K562 (cell line): ENCODE measurements around the gene STRN3. TPM values are rescaled to one million over a fixed set of nuclear protein-coding genes. Genes with fewer than 3 reads are reported as not detected.
A peak's percentile ranks its signal among the peaks of the same experiment; 100 is the strongest.

Experiments
- BCOR ChIP-seq: fragments of 450-650 bp; IDR thresholded peaks from 2 replicates; pipeline ENCODE4 v1.6.1; 2016
- BRF1 ChIP-seq: IDR thresholded peaks from 3 replicates; pipeline ENCODE4 v1.6.1; 2011; ENCODE audit warnings: borderline replicate concordance, mild to moderate bottlenecking; ENCODE audit not compliant: insufficient read length; ENCODE audit errors: extremely low read depth
- CAMTA2 ChIP-seq: fragments of 250-450 bp; sonication (Bioruptor Pico); conservative IDR thresholded peaks from 2 replicates; pipeline ENCODE4 v1.5.1; 2022
- CBX5 ChIP-seq: IDR thresholded peaks from 2 replicates; pipeline ENCODE4 v1.6.1; 2014; ENCODE audit warnings: low read depth, borderline replicate concordance
- CEBPG ChIP-seq, 3 experiments: fragments of 200-800 bp in 1 of 3; sonication (Bioruptor generic) in 1 of 3; sonication (generic) in 1 of 3; formaldehyde crosslinking in 1 of 3; IDR thresholded peaks in 2 of 3; conservative IDR thresholded peaks in 1 of 3; 2 replicates each; pipeline versions ENCODE4 v1.6.1 to v1.8.0; 2016 to 2022; ENCODE audit warnings: missing compliant biosample characterization in 2 of 3, missing genetic modification characterization in 2 of 3, mild to moderate bottlenecking in 1 of 3, missing genetic modification reagents in 1 of 3
- CREM ChIP-seq: IDR thresholded peaks from 2 replicates; pipeline ENCODE4 v1.6.1; 2014; ENCODE audit warnings: antibody characterized with exemption, low read depth
- HEY1 ChIP-seq: fragments of 250-450 bp; sonication (Bioruptor Pico); IDR thresholded peaks from 2 replicates; pipeline ENCODE4 v1.5.0; 2020; ENCODE audit warnings: mild to moderate bottlenecking, moderate library complexity, borderline replicate concordance
- HIVEP1 ChIP-seq: fragments of 250-450 bp; sonication (Bioruptor Pico); IDR thresholded peaks from 2 replicates; pipeline ENCODE4 v1.4.0; 2020; ENCODE audit warnings: mild to moderate bottlenecking
- PTBP1 ChIP-seq: fragments of 200-400 bp; formaldehyde crosslinking; IDR thresholded peaks from 2 replicates; pipeline ENCODE4 v1.6.1; 2017; ENCODE audit warnings: low read depth, low read length
- PURB ChIP-seq: sonication (generic); formaldehyde crosslinking; IDR thresholded peaks from 2 replicates; pipeline ENCODE4 v1.9.0; 2021; ENCODE audit warnings: low read depth, mild to moderate bottlenecking, missing genetic modification reagents
- RBM14 ChIP-seq: fragments of 200-400 bp; formaldehyde crosslinking; IDR thresholded peaks from 2 replicates; pipeline ENCODE4 v1.6.1; 2018; ENCODE audit warnings: low read depth, mild to moderate bottlenecking, low read length, moderate library complexity, borderline replicate concordance; ENCODE audit not compliant: insufficient read depth
- TRIM28 ChIP-seq: fragments of 450-650 bp; IDR thresholded peaks from 2 replicates; pipeline ENCODE4 v1.6.1; 2017
- ZFP36 ChIP-seq: fragments of 150-350 bp; IDR thresholded peaks from 2 replicates; pipeline ENCODE4 v1.6.1; 2018; ENCODE audit warnings: low read length, low read depth; ENCODE audit not compliant: partially characterized antibody
- ZKSCAN8 ChIP-seq: fragments of 200-800 bp; sonication (Bioruptor generic); IDR thresholded peaks from 2 replicates; pipeline ENCODE4 v1.6.1; 2016; ENCODE audit warnings: missing genetic modification characterization, missing compliant biosample characterization
- ZNF212 ChIP-seq: fragments of 450-650 bp; formaldehyde crosslinking; IDR thresholded peaks from 2 replicates; pipeline ENCODE4 v1.4.0; 2020; ENCODE audit warnings: mild to moderate bottlenecking
- ZNF57 ChIP-seq: fragments of 450-650 bp; formaldehyde crosslinking; IDR thresholded peaks from 2 replicates; pipeline ENCODE4 v1.4.0; 2020; ENCODE audit warnings: mild to moderate bottlenecking, moderate library complexity
- polyA plus RNA-seq, 8 experiments: library from polyadenylated mRNA; depleted of rRNA in 4 of 8; stranded (reverse) in 5 of 8; unstranded in 3 of 8; fragments of >200 nt; fragmentation: Nextera tagmentation in 2 of 8; fragmentation: Illumina TruSeq in 1 of 8; extraction: Ambion mirVana in 2 of 8; extraction: Trizol in 1 of 8; gene quantifications; 2 replicates each; pipeline versions ENCODE4 v1.2.1 to v1.2.3, GENCODE V29; 2011 to 2014; ENCODE audit warnings: inconsistent platforms in 1 of 8, missing spikeins in 1 of 8
- total RNA-seq, 7 experiments: library from RNA; depleted of rRNA in 6 of 7; stranded (reverse); fragments of >200 nt in 6 of 7; fragmentation: Illumina TruSeq in 2 of 7; extraction: Trizol in 2 of 7; gene quantifications; 2 replicates each; pipeline versions ENCODE4 v1.2.1 to v1.2.3, GENCODE V29; 2011 to 2021; ENCODE audit warnings: low replicate concordance in 1 of 7
- TF ChIP-seq, protein P1 (sequence below), 2 experiments: IDR thresholded peaks in 1 of 2; conservative IDR thresholded peaks in 1 of 2; 2 replicates each; pipeline ENCODE4 v1.6.1; 2016; ENCODE audit warnings: low read depth in 2 of 2, mild to moderate bottlenecking in 1 of 2, missing compliant biosample characterization in 1 of 2, missing genetic modification characterization in 1 of 2, moderate library complexity in 1 of 2
- TF ChIP-seq, protein P2 (sequence below): IDR thresholded peaks from 2 replicates; pipeline ENCODE4 v1.6.1; 2011; ENCODE audit warnings: borderline replicate concordance, low read depth, mild to moderate bottlenecking, moderate library complexity, low read length; ENCODE audit not compliant: insufficient read depth, poor library complexity, severe bottlenecking
- TF ChIP-seq, protein P3 (sequence below): IDR thresholded peaks from 3 replicates; pipeline ENCODE4 v1.6.1; 2011; ENCODE audit warnings: borderline replicate concordance, mild to moderate bottlenecking; ENCODE audit not compliant: insufficient read length, insufficient read depth
- TF ChIP-seq, protein P4 (sequence below): conservative IDR thresholded peaks from 2 replicates; pipeline ENCODE4 v1.6.1; 2011; ENCODE audit warnings: low read depth, mild to moderate bottlenecking, low read length; ENCODE audit not compliant: control insufficient read depth

Gene STRN3
- total and polyA plus RNA-seq, 9 of the 15 experiments (the other 6 are each of a cell fraction or from before 2014, with no cell fraction given): 5.9 to 29.1 (median 16.0) TPM

DNA sequence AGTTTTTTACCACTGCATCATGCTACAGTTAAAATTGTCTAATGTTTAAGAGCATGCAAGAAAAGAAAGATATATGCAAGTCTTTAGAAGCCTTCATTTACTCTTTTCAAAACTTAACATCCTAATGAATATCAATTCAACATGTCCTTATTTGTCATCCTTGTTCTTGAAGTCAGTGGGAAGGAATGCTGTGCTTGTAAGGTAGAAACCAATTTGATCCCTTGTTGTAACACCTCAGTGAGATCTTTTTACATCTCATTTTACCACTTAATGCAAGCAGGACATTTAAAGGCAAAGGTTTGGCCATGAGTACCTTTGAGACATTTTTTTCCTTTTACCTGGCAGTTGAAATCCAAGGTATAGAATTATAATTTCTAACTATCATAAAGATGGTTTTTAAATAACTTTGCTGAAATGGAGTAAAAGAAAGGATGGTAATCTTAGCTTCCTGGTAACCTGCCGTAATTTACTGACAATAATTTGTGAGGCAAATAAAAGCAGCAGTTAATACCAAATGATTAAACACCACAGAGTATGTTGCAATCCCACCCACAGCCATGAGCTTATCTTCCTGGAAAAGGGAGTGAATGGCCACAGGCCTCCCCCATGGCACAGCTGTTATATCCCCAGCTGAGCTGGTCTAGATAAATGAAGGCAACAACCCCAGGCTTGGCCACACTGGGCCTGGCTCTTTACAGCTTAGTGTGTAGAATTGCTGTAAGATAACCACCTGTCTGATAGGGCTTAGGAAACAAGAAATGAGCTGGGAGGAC lies 33.2 kb upstream of the STRN3 start (continued):
- TF ChIP-seq, protein P1, sequence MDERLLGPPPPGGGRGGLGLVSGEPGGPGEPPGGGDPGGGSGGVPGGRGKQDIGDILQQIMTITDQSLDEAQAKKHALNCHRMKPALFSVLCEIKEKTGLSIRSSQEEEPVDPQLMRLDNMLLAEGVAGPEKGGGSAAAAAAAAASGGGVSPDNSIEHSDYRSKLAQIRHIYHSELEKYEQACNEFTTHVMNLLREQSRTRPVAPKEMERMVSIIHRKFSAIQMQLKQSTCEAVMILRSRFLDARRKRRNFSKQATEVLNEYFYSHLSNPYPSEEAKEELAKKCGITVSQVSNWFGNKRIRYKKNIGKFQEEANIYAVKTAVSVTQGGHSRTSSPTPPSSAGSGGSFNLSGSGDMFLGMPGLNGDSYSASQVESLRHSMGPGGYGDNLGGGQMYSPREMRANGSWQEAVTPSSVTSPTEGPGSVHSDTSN (CRISPR knock-in tag; IDR thresholded peaks at IDR 0.05; ENCODE audit: low read depth): no peak
- TF ChIP-seq, protein P1 (tag; conservative IDR thresholded peaks at IDR 0.05; ENCODE audit: low read depth): peak; percentile 68
- TF ChIP-seq TRIM28 (no peak), ZKSCAN8 (CRISPR knock-in tag) (peak; percentile 89), CEBPG (CRISPR knock-in tag; IDR thresholded peaks at IDR 0.05) (peak; percentile 97), CEBPG (tag; conservative IDR thresholded peaks at IDR 0.05 in 1 of 2, IDR thresholded peaks at IDR 0.05 in 1 of 2) (peak; percentile 96 to 97), ZFP36 (no peak), ZNF57 (CRISPR knock-in tag) (no peak), ZNF212 (CRISPR knock-in tag) (no peak), CAMTA2 (CRISPR knock-in tag) (no peak), BRF1 (no peak), CBX5 (no peak), PURB (CRISPR knock-in tag) (no peak), HIVEP1 (peak; percentile 81; the same call in 1 of the 2 replicates), RBM14 (no peak), HEY1 (CRISPR knock-in tag) (peak; percentile 85; the same call in 1 of the 2 replicates), PTBP1 (peak; percentile 72; the same call in 1 of the 2 replicates), BCOR (peak; percentile 75), CREM (peak; percentile 76)
- TF ChIP-seq, protein P2, sequence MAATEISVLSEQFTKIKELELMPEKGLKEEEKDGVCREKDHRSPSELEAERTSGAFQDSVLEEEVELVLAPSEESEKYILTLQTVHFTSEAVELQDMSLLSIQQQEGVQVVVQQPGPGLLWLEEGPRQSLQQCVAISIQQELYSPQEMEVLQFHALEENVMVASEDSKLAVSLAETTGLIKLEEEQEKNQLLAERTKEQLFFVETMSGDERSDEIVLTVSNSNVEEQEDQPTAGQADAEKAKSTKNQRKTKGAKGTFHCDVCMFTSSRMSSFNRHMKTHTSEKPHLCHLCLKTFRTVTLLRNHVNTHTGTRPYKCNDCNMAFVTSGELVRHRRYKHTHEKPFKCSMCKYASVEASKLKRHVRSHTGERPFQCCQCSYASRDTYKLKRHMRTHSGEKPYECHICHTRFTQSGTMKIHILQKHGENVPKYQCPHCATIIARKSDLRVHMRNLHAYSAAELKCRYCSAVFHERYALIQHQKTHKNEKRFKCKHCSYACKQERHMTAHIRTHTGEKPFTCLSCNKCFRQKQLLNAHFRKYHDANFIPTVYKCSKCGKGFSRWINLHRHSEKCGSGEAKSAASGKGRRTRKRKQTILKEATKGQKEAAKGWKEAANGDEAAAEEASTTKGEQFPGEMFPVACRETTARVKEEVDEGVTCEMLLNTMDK: no peak
- TF ChIP-seq, protein P3, sequence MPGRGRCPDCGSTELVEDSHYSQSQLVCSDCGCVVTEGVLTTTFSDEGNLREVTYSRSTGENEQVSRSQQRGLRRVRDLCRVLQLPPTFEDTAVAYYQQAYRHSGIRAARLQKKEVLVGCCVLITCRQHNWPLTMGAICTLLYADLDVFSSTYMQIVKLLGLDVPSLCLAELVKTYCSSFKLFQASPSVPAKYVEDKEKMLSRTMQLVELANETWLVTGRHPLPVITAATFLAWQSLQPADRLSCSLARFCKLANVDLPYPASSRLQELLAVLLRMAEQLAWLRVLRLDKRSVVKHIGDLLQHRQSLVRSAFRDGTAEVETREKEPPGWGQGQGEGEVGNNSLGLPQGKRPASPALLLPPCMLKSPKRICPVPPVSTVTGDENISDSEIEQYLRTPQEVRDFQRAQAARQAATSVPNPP: no peak
- TF ChIP-seq, protein P4, sequence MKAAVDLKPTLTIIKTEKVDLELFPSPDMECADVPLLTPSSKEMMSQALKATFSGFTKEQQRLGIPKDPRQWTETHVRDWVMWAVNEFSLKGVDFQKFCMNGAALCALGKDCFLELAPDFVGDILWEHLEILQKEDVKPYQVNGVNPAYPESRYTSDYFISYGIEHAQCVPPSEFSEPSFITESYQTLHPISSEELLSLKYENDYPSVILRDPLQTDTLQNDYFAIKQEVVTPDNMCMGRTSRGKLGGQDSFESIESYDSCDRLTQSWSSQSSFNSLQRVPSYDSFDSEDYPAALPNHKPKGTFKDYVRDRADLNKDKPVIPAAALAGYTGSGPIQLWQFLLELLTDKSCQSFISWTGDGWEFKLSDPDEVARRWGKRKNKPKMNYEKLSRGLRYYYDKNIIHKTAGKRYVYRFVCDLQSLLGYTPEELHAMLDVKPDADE: peak; percentile 95
